Adrenal gland (tissue), 12 donors: ENCODE results near the gene KRT12. TPM values are rescaled to one million over a fixed set of nuclear protein-coding genes. Genes with fewer than 3 reads are reported as not detected.

Source experiments
- DNase-seq, 7 donors: peaks; one replicate each; pipeline ENCODE4 v3.0.0-alpha.2; 2019 to 2020
- H3K27ac ChIP-seq, 5 donors: fragments of 200-600 bp; sonication (generic) in 4 of 5; 1 replicate in 3 of 5; 2 replicates in 2 of 5; pipeline versions ENCODE4 v1.5.1 to v1.8.0; 2016 to 2020; ENCODE audit warnings: mild to moderate bottlenecking in 1 of 5
- H3K27me3 ChIP-seq: fragments of 200-600 bp; 2 replicates; pipeline ENCODE4 v1.8.0; 2021
- H3K36me3 ChIP-seq, 2 donors: fragments of 200-600 bp; replicated peaks in 1 of 2; 1 replicate in 1 of 2; 2 replicates in 1 of 2; pipeline versions ENCODE4 v1.5.1 to v1.8.0; 2018 to 2022
- H3K4me1 ChIP-seq, 2 donors: fragments of 200-600 bp; replicated peaks in 1 of 2; 1 replicate in 1 of 2; 2 replicates in 1 of 2; pipeline versions ENCODE4 v1.5.1 to v1.8.0; 2018 to 2021
- H3K4me3 ChIP-seq, 4 donors: fragments of 200-600 bp; sonication (generic) in 3 of 4; one replicate each; pipeline ENCODE4 v1.5.1; 2016 to 2018
- H3K9me3 ChIP-seq, 3 donors: fragments of 200-600 bp; sonication (generic) in 1 of 3; replicated peaks in 1 of 3; 1 replicate in 2 of 3; 2 replicates in 1 of 3; pipeline versions ENCODE4 v1.5.1 to v1.8.0; 2016 to 2021
- POLR2A ChIP-seq, 2 donors: fragments of 450-650 bp; IDR thresholded peaks; one replicate each; pipeline ENCODE4 v1.6.1; 2017; ENCODE audit warnings: antibody characterized with exemption in 2 of 2, mild to moderate bottlenecking in 2 of 2, moderate library complexity in 1 of 2
- WGBS, 4 donors: extraction: QIAGEN DNeasy Blood & Tissue Kit in 2 of 4; methylation state at CpG; one replicate each; pipeline versions ENCODE4 v1.1.5 to v1.1.7; 2013 to 2017; 5-methylcytosine and 5-hydroxymethylcytosine counted together
- intact Hi-C, 2 donors: fragments of 100-400 bp; cut with DNase I; formaldehyde crosslinking; loops; one replicate each; pipeline versions ENCODE4 v1.14.1 to v1.15.0; 2022 to 2023
- polyA plus RNA-seq, 3 donors: library from polyadenylated mRNA; stranded (reverse); fragments of 200-250 nt in 2 of 3; fragments of 350-450 nt in 1 of 3; fragmentation: Illumina TruSeq in 1 of 3; extraction: RNeasy Lipid Tissue Mini Kit (QIAGEN cat#74804) in 1 of 3; gene quantifications; one replicate each; pipeline ENCODE4 v1.2.3, GENCODE V29; 2013 to 2014
- total RNA-seq, 9 donors: library from RNA; depleted of rRNA in 4 of 9; stranded (reverse); fragments of >200 nt in 4 of 9; fragments of 120-200 nt in 1 of 9; fragmentation: NEBNext Ultra II Directional in 1 of 9; extraction: Animal tissue kit (Norgen Biotek cat#: 25700) in 1 of 9; gene quantifications; one replicate each; pipeline versions ENCODE4 v1.1.0 to v1.2.4, GENCODE V29; 2013 to 2023
- TF ChIP-seq, protein P1 (sequence below), 6 experiments: fragments of 450-650 bp in 4 of 6; fragments of 200-600 bp in 2 of 6; sonication (generic) in 1 of 6; IDR thresholded peaks; 1 replicate in 5 of 6; 2 replicates in 1 of 6; pipeline versions ENCODE4 v1.5.1 to v1.8.0; 2016 to 2021; ENCODE audit warnings: antibody characterized with exemption in 6 of 6, mild to moderate bottlenecking in 2 of 6, moderate library complexity in 1 of 6
- donor health status: healthy with polysubstance abuse.
- donor health status: Bipolar disorder and iron deficiency.
- donor health status: DM: yes; HTN: yes; CAD: no.
- donor health status: DM: no; HTN: no; CAD: no.
- donor health status: DM: no; HTN: no; CAD: no.
- donor health status: DM: yes; HTN: yes; CAD: no.

KRT12 gene
- total and polyA plus RNA-seq, 12 donors: not detected

DNA sequence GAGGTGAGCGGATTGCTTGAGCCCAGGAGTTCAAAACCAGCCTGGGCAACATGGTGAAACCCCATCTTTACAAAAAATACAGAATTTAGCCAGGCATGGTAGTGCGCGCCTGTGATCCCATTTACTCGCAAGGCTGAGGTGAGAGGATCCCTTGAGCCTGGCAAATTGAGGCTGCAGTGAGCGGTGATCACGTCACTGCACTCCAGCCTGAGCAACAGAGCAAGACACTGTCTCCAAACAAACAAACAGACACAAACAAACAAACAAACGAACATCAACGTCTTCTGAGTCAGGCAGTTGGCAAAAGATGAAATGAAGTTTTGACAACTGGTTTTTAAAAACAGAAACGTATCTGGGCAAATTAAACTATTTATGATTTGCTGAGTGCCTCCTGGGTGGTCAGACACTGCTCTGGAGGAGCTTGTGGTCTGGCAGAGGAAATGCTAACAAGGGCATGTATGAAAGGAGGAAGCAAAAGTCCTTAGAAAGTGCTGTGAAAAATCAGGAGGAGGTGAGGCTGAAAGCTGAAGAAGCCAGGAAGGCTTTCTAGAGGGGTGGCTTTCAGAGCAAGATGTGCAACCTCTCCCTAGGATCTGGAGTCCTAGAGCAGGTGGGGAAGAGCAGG, 28.2 kb upstream of the KRT12 start:
- Histone ChIP-seq H3K4me1 (no peaks in the 10 kb centered on the region), H3K27ac (no peak overlapping the region), H3K27me3 (no peaks in the 10 kb centered on the region), H3K9me3 (no peaks in the 10 kb centered on the region), H3K4me3 (no peak overlapping the region), H3K36me3 (no peaks in the 10 kb centered on the region)
- intact Hi-C loops: no loop called here
- WGBS, 4 donors: 60 to 69% (median 63%) methylated on average over 9 of the region's 9 CpGs
- no peak for DNase-seq
- TF ChIP-seq, protein P1, sequence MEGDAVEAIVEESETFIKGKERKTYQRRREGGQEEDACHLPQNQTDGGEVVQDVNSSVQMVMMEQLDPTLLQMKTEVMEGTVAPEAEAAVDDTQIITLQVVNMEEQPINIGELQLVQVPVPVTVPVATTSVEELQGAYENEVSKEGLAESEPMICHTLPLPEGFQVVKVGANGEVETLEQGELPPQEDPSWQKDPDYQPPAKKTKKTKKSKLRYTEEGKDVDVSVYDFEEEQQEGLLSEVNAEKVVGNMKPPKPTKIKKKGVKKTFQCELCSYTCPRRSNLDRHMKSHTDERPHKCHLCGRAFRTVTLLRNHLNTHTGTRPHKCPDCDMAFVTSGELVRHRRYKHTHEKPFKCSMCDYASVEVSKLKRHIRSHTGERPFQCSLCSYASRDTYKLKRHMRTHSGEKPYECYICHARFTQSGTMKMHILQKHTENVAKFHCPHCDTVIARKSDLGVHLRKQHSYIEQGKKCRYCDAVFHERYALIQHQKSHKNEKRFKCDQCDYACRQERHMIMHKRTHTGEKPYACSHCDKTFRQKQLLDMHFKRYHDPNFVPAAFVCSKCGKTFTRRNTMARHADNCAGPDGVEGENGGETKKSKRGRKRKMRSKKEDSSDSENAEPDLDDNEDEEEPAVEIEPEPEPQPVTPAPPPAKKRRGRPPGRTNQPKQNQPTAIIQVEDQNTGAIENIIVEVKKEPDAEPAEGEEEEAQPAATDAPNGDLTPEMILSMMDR (IDR thresholded peaks at IDR 0.05): no peak
- TF ChIP-seq POLR2A (IDR thresholded peaks at IDR 0.05): no peak

DNA sequence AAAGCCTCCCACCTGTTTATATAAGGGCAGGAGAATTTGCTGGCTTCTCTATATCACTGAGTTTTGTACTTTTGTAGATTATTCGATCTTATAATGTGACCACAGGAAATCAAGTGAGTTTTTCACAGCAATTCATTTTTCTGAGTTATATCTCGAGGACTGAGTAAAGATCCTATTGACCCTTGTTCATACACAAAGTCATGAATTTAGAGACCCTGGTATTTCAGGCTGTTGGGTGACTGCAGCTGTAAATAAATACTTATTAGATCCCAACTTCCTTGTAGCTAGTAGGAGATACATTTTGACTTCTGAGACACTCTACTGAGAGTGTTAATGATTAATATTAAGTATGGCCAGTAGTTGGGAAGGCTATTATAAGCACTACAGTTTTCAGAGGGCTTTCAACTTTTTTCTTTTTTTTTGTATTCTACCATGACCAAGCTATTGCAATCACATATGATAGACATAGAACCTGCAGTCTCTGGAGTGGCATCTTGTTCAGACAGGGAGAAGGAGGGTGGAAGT, 21.2 kb upstream of the KRT12 start:
- intact Hi-C loops: no loop called here
- Histone ChIP-seq H3K4me3 (no peak overlapping the region), H3K27me3 (peaks cover 15% of the 10 kb centered on the region), H3K9me3 (no peaks in the 10 kb centered on the region), H3K36me3 (no peaks in the 10 kb centered on the region), H3K27ac (no peak overlapping the region), H3K4me1 (no peaks in the 10 kb centered on the region)
- TF ChIP-seq POLR2A (IDR thresholded peaks at IDR 0.05): no peak
- TF ChIP-seq, protein P1 (IDR thresholded peaks at IDR 0.05): no peak
- 63 to 77% (median 72%) methylated on average over 2 of the region's 2 CpGs for WGBS, 4 donors
- DNase-seq: no peak

DNA sequence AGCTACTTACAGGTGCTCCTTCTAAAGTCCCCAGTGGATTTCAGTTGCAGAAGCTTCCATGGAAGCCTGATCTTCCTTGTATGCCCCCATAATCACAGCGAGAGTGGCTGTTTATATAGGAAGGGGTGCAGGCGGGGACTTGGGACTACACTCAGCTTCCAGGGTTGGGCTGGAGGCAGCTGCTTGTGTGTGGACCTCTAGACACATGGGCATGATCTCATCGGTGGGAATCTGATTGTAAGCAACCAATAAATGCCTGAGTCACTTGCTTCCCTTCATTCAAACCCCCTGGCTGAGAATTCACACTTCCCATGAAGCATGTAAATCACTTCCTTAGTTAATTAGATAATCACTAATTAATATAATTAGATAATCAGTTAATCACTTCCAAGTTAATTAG, 19.1 kb upstream of the KRT12 start:
- TF ChIP-seq POLR2A (IDR thresholded peaks at IDR 0.05): no peak
- TF ChIP-seq, protein P1 (IDR thresholded peaks at IDR 0.05): no peak
- no peaks in the 10 kb centered on the region for H3K4me1 ChIP-seq
- intact Hi-C loops: no loop called here
- no peak overlapping the region for H3K4me3 ChIP-seq
- H3K36me3 ChIP-seq: no peaks in the 10 kb centered on the region
- H3K27me3 ChIP-seq: peaks cover 15% of the 10 kb centered on the region
- no peak overlapping the region for H3K27ac ChIP-seq
- WGBS, 4 donors: 63 to 81% (median 79%) methylated on average over 3 of the region's 3 CpGs
- H3K9me3 ChIP-seq: no peaks in the 10 kb centered on the region
- DNase-seq: no peak

DNA sequence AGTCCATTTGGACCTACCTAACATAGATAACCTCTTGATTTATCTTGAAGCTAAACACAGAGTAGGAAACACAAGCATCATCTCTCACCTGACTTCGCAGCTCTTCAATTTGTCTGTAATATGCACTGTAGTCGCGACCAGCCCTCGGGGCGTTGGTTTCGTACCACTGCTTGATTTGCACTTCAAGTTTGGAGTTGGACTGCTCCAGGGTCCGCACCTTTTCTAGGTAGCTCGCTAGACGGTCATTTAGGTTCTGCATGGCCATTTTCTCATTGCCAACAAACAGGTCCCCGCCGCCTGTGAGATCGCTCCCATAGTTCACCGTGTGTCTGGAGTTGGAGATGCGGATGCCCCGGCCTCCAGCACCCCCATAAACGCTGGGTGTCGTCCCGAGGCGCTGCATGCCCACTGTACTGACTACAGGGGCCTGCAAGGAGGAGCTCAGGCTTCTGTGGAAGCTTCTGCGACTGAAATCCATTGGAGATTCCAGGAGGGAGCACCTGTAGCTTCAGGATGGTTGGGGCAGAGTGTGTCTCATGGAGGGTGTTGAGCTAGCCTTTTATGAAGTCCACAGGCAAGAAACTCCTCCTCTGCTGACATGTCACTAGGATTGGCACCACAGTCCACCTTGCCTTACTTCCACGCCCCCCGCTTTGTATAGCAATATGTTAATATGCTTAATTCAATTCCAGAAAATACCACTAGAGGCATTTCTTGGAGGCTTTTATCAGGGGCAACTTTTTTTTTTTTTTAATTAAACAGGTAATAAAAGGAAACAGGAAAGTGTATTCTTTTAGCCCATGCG, 17.9 kb upstream of the KRT12 start, which contains the start of gene KRT20:
KRT20 (minus strand) TSS at position 535 of the 805 bp plus-strand sequence; CDS start at position 478, 57 bp downstream.
- WGBS, 4 donors: 86 to 90% (median 88%) methylated on average over 22 to 23 of the region's 23 CpGs
- H3K36me3 ChIP-seq: no peaks in the 10 kb centered on the region
- no peak for TF ChIP-seq POLR2A (IDR thresholded peaks at IDR 0.05)
- TF ChIP-seq, protein P1 (IDR thresholded peaks at IDR 0.05): no peak
- H3K9me3 ChIP-seq: no peaks in the 10 kb centered on the region
- intact Hi-C loops: no loop called here
- peaks cover 15% of the 10 kb centered on the region for H3K27me3 ChIP-seq
- no peak within 1 kb of the TSS for H3K27ac ChIP-seq
- no peak for DNase-seq
- H3K4me1 ChIP-seq: no peaks in the 10 kb centered on the region
- no peak within 1 kb of the TSS for H3K4me3 ChIP-seq
